Panc1 (cell line): Measurements from ENCODE around the gene RNF17. TPM values are rescaled to one million over a fixed set of nuclear protein-coding genes. Genes with fewer than 3 reads are reported as not detected.

Source experiments
- ATAC-seq: fragments of 200-7000 bp; cut with Tn5 transposase; 2 replicates; pipeline ENCODE4 v1.9.1; 2020; ENCODE audit warnings: mild to moderate bottlenecking, moderate library complexity
- BruUV-seq: library from RNA; stranded (reverse); fragments of 400-500 nt; replicated peaks from 2 replicates; lab custom pipeline; 2021; lab: Mats Ljungman, UMichigan
- CTCF ChIA-PET: fragments of 300-600 bp; sonication (Branson Sonifier 250); formaldehyde crosslinking; loops from one replicate; lab custom pipeline; 2022; ENCODE audit warnings: antibody characterized with exemption; lab: Charles Lee
- POLR2A ChIA-PET: fragments of 300-600 bp; sonication (Branson Sonifier 250); formaldehyde crosslinking; loops from one replicate; lab custom pipeline; 2022; ENCODE audit warnings: antibody characterized with exemption; lab: Charles Lee
- DNase-seq: peaks from one replicate; pipeline ENCODE4 v3.0.0-alpha.2; 2010; ENCODE audit warnings: low read depth, low spot score
- H3K27ac ChIP-seq: 2 replicates; pipeline ENCODE4 v1.5.1; 2011; ENCODE audit warnings: mild to moderate bottlenecking, low read length, inconsistent platforms
- H3K27me3 ChIP-seq: fragments of 200-500 bp; sonication (Bioruptor generic); 2 replicates; pipeline ENCODE4 v1.6.0; 2014; ENCODE audit warnings: low read length, inconsistent platforms; ENCODE audit not compliant: control insufficient read depth, insufficient read depth
- H3K36me3 ChIP-seq: fragments of 200-500 bp; sonication (Bioruptor generic); 2 replicates; pipeline ENCODE4 v1.5.1; 2014; ENCODE audit warnings: inconsistent platforms, mild to moderate bottlenecking, low read length, moderate library complexity; ENCODE audit not compliant: control insufficient read depth, insufficient read depth
- H3K4me1 ChIP-seq: 2 replicates; pipeline ENCODE4 v1.5.1; 2011; ENCODE audit warnings: inconsistent platforms, mild to moderate bottlenecking, low read length, moderate library complexity; ENCODE audit not compliant: control insufficient read depth, insufficient read depth
- H3K4me3 ChIP-seq, 2 experiments: 2 replicates each; pipeline ENCODE4 v1.5.1; 2011 to 2012; ENCODE audit warnings: low read depth in 2 of 2, low read length in 2 of 2, mild to moderate bottlenecking in 2 of 2, inconsistent platforms in 1 of 2, moderate library complexity in 1 of 2
- H3K9me3 ChIP-seq: fragments of 200-500 bp; sonication (Bioruptor generic); 2 replicates; pipeline ENCODE4 v1.5.1; 2014; ENCODE audit warnings: low read depth, mild to moderate bottlenecking, inconsistent platforms, low read length, moderate library complexity; ENCODE audit not compliant: control insufficient read depth, insufficient read depth
- CTCF ChIP-seq: fragments of 450-650 bp; IDR thresholded peaks from 2 replicates; pipeline ENCODE4 v1.5.1; 2017; ENCODE audit warnings: mild to moderate bottlenecking
- POLR2AphosphoS5 ChIP-seq: IDR thresholded peaks from 2 replicates; pipeline ENCODE4 v1.6.1; 2012; ENCODE audit warnings: mild to moderate bottlenecking, low read depth, low read length, moderate library complexity
- REST ChIP-seq, 2 experiments: IDR thresholded peaks; 2 replicates each; pipeline ENCODE4 v1.6.1; 2011 to 2012; ENCODE audit warnings: low read depth in 2 of 2, control low read depth in 1 of 2, low read length in 1 of 2, mild to moderate bottlenecking in 1 of 2, moderate library complexity in 1 of 2; ENCODE audit not compliant: insufficient read depth in 1 of 2
- SIN3A ChIP-seq: IDR thresholded peaks from 2 replicates; pipeline ENCODE4 v1.6.1; 2012; ENCODE audit warnings: low read depth, mild to moderate bottlenecking, low read length, moderate library complexity, borderline replicate concordance; ENCODE audit not compliant: insufficient read depth
- TCF7L2 ChIP-seq: IDR thresholded peaks from 2 replicates; pipeline ENCODE4 v1.6.1; 2011; ENCODE audit warnings: mild to moderate bottlenecking, low read depth, low read length, inconsistent platforms
- in situ Hi-C: cut with HindIII; loops from 2 replicates; pipeline ENCODE4 v1.10.0; 2016; ENCODE audit warnings: low sequenced_read_pairs, low pct_unique_long_range_greater_than_20kb
- intact Hi-C: fragments of 100-400 bp; cut with micrococcal nuclease; formaldehyde crosslinking; loops from one replicate; pipeline ENCODE4 v1.10.0; 2022; ENCODE audit not compliant: unreplicated experiment
- total RNA-seq: library from RNA; stranded (reverse); gene quantifications from one replicate; pipeline ENCODE4 v1.2.1, GENCODE V29; 2021; ENCODE audit not compliant: unreplicated experiment

Gene RNF17
- total RNA-seq, 1 experiment from 2014 or later: not detected

- in situ Hi-C loops: no loop called here
- no peak overlapping the region for H3K27ac ChIP-seq
- POLR2A ChIA-PET: no interaction called here
- no peaks in the 10 kb centered on the region for H3K9me3 ChIP-seq
- H3K4me3 ChIP-seq: no peak overlapping the region
- no peaks in the 10 kb centered on the region for H3K4me1 ChIP-seq
- no peaks in the 10 kb centered on the region for H3K36me3 ChIP-seq
- no peaks in the 10 kb centered on the region for H3K27me3 ChIP-seq
- CTCF ChIA-PET: no interaction called here
- DNase-seq (no peak), ATAC-seq (no peak)
- TF ChIP-seq SIN3A: no peak
- TF ChIP-seq REST (IDR thresholded peaks at IDR 0.05; ENCODE audit: insufficient read depth in 1 of 2, low read depth in 2 of 2, low read length in 1 of 2): no peak
- no peak for TF ChIP-seq CTCF
- no peak for TF ChIP-seq TCF7L2
- TF ChIP-seq POLR2AphosphoS5: no peak
- intact Hi-C loops: no loop called here
- no TSS peak for BruUV-seq
Measured at GRCh38 chr13:24764276-24764630, 284 bp downstream of the RNF17 start.

GRCh38 chr13:24777171-24777570 is 13.2 kb downstream of the RNF17 start:
- Histone ChIP-seq H3K27me3 (no peaks in the 10 kb centered on the region), H3K9me3 (no peaks in the 10 kb centered on the region), H3K4me1 (no peaks in the 10 kb centered on the region), H3K4me3 (no peak overlapping the region), H3K36me3 (no peaks in the 10 kb centered on the region), H3K27ac (no peak overlapping the region)
- POLR2A ChIA-PET: no interaction called here
- DNase-seq (no peak), ATAC-seq (no peak)
- CTCF ChIA-PET: no interaction called here
- TF ChIP-seq TCF7L2 (no peak), CTCF (no peak), REST (IDR thresholded peaks at IDR 0.05; ENCODE audit: insufficient read depth in 1 of 2, low read depth in 2 of 2, low read length in 1 of 2) (no peak), SIN3A (no peak), POLR2AphosphoS5 (no peak)
- intact Hi-C loops (no loop called here), in situ Hi-C loops (no loop called here)
- no TSS peak for BruUV-seq
